Stimulated activated CD4-positive, alpha-beta T cell treated with anti-CD3 and anti-CD28 coated beads, Interleukin-1b, Interleukin-23, amount 100 ng/mL, for 24 hours (primary cell): ENCODE measurements around the gene TBC1D4.
"Not testable (repeated sequence)": the region's sequence is repeated elsewhere in the genome, so short reads cannot be mapped to it uniquely, and the experiment has no call there.

Experiments
- DNase-seq, 4 experiments: peaks; one replicate each; pipeline ENCODE4 v3.0.0-alpha.2; 2020; ENCODE audit warnings: low read depth in 4 of 4, low spot score in 1 of 4

The TBC1D4 gene

DNA sequence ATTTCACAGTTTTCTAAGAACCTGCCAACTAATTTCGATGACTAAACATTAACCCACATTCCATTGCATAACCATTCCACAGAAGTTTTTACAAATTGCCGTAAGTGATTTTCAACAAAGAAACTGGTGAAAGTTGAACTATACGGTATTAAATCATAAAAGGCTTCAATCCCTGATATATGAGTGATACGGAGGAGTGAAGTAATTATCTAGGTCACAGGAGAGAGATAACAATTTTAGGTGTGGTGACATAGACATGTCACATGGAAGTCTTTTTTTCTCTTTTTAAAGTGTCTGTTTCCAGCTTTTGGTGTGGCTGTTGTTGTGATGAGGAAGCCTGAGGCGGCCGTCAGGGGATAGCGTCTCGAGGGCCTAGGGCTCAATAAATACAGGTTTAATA, 29.4 kb downstream of the TBC1D4 start:
- no peak for DNase-seq

- DNase-seq = no peak
Measured at GRCh38 chr13:75447493-75447892, 34.5 kb downstream of the TBC1D4 start.

GRCh38 chr13:75446874-75447273, 35.1 kb downstream of the TBC1D4 start:
- DNase-seq = no peak

GRCh38 chr13:75445717-75446499, 36.1 kb downstream of the TBC1D4 start:
- DNase-seq = no peak

DNA sequence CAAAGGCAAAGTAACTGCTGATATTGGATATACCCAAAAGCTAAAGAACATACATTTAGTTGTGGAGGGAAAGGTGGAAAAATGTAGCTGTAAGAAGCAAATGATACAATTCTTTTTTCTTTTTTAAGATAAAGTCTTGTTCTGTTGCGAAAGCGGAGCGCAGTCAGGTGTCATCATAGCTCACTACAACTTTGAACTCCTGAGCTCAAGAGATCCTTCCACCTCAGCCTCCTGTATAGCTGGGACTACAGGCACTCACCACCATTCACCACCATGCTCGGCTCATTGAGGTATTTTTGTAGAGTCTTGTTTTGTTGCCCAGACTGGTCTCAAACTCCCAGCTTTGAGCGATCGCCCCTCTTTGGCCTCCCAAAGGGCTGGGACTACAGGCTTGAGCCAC, 38.0 kb downstream of the TBC1D4 start:
- no peak for DNase-seq

GRCh38 chr13:75443356-75443958, 38.5 kb downstream of the TBC1D4 start:
- no peak for DNase-seq

GRCh38 chr13:75442736-75443234, 39.2 kb downstream of the TBC1D4 start:
- DNase-seq = no peak

GRCh38 chr13:75440100-75440499, 41.9 kb downstream of the TBC1D4 start:
- DNase-seq = no peak

DNA sequence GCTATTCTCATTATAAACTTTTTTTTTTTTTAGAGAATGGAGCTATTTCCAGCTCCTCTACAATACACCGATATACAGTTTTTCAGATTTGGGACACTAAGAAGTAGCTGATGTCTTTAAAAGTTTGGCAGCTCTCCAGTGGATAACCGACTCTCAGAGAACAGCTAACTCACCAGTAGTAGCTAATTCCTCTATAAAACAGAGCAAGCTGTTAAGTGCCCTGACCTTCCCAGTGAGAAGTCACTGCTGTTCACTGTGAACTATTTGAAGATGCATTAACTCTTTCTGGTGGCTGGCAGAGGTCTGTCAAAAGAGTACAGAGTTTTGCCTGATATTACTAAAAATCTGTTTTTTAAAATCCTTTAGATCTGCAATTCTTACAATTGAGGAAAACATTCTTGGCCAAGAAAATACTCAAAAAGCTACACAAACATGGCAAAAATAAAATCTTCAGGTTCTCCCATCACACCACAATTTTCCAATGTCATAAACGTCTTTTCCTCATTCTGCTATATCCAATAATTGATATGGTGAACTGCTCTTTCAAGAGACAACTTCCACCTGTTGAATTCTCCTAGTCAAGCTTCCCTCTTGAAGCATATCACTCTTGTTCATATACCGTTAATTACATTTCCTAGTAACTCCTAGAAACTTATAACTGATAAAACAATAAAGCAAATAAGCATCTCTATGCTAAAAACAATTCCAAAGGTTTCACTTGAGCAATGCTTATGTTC, 44.2 kb downstream of the TBC1D4 start:
- no peak for DNase-seq

DNA sequence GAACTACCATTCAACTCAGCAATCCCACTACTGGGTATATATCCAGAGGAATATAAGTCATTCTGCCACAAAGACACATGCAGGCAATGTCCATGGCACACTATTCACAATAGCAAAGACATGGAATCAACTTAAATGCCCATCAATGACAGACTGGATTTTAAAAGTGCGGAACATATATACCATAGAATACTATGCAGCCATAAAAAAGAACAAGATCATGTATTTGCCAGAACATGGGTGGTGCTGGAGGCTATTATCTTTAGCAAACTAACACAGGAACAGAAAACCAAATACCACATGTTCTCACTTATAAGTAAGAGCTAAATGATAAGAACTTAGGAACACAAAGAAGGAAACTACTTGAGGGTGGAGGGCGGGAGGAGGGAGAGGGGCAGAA, 47.8 kb downstream of the TBC1D4 start:
- not testable (repeated sequence) for DNase-seq

DNA sequence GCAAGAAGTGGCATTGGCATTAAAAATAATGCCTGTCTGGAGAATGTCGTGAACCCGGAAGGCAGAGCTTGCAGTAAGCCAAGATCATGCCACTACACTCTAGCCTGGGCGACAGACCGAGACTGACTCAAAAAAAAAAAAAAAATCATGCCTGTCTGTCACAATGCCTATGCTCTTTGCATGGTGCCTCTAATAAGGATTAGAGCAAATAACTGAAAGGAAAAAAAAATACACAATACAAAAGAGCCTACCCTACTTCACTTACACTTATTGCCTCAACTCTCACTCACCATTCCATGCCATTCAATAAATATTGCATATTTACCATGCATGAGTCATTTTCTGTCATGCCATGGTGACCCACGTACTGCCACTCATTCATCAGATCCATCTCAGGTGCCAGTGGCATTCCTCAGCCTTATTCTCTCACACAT, 49.1 kb downstream of the TBC1D4 start:
- DNase-seq = no peak

GRCh38 chr13:75432045-75432444, 49.9 kb downstream of the TBC1D4 start:
- no peak for DNase-seq

GRCh38 chr13:75430436-75431209, 51.3 kb downstream of the TBC1D4 start:
- no peak for DNase-seq

DNA sequence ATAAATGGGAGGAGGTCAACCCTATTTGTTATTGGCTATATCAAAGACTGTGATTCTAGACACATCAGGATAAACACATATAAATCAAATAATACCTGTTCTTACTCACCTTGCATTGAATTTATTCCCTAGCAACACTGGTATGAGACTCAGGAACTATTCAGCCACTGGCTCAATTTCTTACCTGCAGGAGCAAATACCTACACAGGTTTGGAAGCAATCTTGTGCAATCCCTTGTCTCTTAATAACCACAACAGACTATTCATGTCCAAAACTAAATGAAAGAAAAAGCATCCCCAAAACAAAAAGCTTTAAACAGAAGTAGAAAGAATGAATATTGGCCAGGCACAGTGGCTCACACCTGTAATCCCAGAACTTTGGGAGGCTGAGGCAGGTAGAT, 55.5 kb downstream of the TBC1D4 start:
- DNase-seq = no peak

DNA sequence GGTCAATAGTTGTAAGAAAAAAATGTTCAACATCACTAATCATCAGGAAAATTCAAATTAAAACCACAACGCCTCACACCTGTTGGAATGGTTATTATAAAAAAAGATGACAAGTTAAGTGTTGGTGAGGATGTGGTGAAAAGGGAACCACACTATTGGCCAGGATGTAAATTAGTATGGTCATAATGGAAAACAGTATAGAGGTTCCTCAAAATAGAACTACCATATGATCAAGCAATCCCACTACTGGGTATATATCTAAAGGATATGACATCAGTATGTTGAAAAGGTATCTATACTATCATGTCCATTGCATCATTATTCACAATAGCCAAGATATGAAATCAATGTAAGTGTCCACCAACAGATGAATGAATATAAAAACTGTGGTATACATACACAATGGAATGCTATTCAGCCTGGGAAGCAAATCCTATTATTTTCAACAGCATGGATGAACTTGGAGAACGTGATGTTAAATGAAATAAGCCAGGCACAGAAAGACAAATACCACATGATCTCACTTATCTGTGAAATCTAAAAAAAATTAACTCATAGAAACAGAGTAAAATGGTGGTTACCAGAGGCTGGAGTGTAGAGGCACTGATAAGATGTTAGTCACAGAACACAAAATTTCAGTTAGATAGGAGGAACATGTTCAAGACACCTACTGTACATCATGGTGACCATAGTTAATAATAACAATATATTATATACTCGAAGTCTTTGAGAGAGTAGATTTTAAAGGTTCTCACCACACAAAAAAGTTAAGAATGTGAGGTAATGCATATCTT, 56.6 kb downstream of the TBC1D4 start:
- DNase-seq = no peak

DNA sequence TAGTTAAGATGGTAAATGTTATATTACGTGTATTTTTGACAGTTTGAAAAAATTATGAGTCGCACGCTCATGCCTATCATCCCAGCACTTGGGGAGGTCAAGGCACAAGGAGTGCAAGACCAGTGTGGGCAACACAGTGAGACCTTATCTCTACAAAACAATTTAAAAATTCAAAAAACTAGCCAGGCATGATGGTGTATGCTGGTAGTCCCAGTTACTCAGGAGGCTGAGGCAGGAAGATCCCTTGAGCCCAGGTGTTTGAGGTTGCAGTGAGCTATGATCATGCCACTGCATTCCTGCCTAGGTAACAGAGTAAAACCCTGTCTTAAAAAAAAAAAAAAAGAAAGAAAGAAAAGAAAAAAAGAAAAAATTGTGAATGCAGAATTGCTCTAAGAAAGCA, 58.0 kb downstream of the TBC1D4 start:
- DNase-seq = no peak

DNA sequence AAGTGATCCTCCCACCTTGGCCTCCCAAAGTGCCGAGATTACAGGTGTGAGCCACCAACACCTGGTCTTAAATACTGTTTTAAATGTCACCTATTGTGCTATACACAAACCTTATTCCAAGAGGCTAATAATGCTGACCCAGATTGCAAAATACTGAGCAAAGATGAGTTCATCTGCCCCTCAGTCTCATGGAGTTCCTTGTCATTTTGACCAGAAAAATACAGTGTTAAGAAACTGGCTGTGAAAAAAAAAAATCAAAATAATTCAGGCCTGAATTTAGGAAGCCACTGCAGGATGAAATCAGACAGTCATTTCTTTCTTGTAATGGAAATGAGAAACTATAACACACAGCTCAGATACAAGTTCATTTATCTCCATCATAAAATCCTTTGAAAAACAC, 59.9 kb downstream of the TBC1D4 start:
- no peak for DNase-seq

- DNase-seq = no peak
Measured at GRCh38 chr13:75421133-75421532, 60.8 kb downstream of the TBC1D4 start.

DNA sequence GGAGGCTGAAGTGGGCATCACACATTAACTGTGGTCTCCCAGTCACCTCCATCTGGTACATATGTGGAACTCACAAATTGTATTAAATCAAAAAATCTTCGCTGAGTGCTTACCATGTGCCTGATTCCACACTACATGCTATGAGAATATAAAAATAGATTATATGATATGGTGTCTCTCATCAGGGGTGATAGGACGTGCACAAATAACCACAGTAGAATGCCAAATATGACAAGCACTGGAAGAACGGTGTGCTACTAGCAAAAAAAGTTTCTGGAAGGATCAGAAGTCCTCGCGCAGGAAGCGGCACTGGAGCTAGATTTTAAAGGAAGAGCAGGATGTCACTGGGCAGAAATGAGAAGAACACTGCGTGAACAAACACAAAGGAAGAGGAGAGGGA, 62.3 kb downstream of the TBC1D4 start:
- no peak for DNase-seq

DNA sequence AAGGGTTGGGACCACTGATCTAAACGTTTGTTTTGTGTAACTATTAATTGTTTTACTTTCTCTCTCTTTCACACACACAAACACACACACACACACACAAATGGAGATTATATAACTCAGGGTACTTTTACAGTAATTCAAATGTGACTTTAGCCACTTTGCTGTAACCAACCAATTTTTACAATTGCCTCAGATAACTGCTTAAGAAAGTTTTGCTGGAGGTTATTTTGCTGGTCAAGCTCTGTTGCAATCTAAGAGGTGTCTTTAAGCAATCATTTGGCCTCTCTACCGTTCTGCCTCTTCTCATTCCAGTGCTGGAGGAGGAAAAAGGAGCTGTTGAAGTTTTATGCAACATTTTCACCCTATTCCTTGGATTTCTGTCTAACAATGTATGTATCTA, 63.0 kb downstream of the TBC1D4 start:
- no peak for DNase-seq
